Prostate gland (tissue), 2 donors: ENCODE data around the gene RAB40C.

Source experiments
- CTCF ChIP-seq, 4 experiments: fragments of 200-600 bp in 2 of 4; fragments of 450-650 bp in 2 of 4; sonication (generic) in 2 of 4; IDR thresholded peaks; 1 replicate in 3 of 4; 2 replicates in 1 of 4; pipeline ENCODE4 v1.5.1; 2016 to 2019; ENCODE audit warnings: antibody characterized with exemption in 4 of 4, mild to moderate bottlenecking in 2 of 4, moderate library complexity in 2 of 4
- POLR2A ChIP-seq: fragments of 450-650 bp; IDR thresholded peaks from one replicate; pipeline ENCODE4 v1.6.1; 2016; ENCODE audit warnings: antibody characterized with exemption, mild to moderate bottlenecking
- POLR2AphosphoS5 ChIP-seq: sonication (generic); formaldehyde crosslinking; IDR thresholded peaks from one replicate; pipeline ENCODE4 v1.6.1; 2017; ENCODE audit warnings: antibody characterized with exemption

- TF ChIP-seq CTCF (IDR thresholded peaks at IDR 0.05), result no peak
- TF ChIP-seq POLR2A, result no peak
- no peak for TF ChIP-seq POLR2AphosphoS5
Measured at GRCh38 chr16:591892-592517, 2.1 kb downstream of the RAB40C start.
